Peyer's patch (tissue), 4 donors: ENCODE data around the gene BPI.

Experiments
- CTCF ChIP-seq, 6 experiments: fragments of 450-650 bp in 4 of 6; fragments of 200-600 bp in 2 of 6; sonication (generic) in 1 of 6; IDR thresholded peaks; one replicate each; pipeline ENCODE4 v1.5.1; 2017 to 2019; ENCODE audit warnings: antibody characterized with exemption in 6 of 6, mild to moderate bottlenecking in 3 of 6, moderate library complexity in 1 of 6
- POLR2A ChIP-seq, 2 donors: fragments of 450-650 bp; IDR thresholded peaks; one replicate each; pipeline ENCODE4 v1.5.1; 2017; ENCODE audit warnings: antibody characterized with exemption in 2 of 2, mild to moderate bottlenecking in 2 of 2, moderate library complexity in 2 of 2

- TF ChIP-seq CTCF (IDR thresholded peaks at IDR 0.05) (no peak), POLR2A (IDR thresholded peaks at IDR 0.05) (no peak)
Observed at GRCh38 chr20:38357653-38358207, 53.8 kb downstream of the BPI start.
